HG03460 (cell line): Measurements from ENCODE around the gene MAIP1.
A peak's percentile ranks its signal among the peaks of the same experiment; 100 is the strongest.

Experiments
- ATAC-seq: cut with Tn5 transposase; IDR thresholded peaks from one replicate; pipeline ENCODE4 v1.9.1; 2021; ENCODE audit not compliant: unreplicated experiment

The MAIP1 gene

DNA sequence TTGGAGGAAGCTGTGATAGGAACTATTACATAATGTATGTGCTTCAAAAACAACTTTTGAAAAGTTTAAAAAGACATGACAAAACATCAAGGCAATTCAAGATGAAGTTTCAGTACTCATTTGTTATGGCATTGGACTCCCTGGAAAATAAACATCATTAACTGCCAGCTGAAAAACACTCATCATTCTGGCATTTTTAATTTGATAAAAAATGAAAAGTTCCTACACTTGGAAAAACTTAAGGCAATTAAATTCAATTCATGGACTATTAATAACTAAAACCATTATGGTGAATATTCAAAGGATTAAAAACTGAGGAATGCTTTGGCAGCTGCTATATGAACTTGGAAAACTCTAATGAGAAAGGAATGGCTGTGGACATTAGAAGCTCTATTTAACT is 8.5 kb upstream of the MAIP1 start:
- no peak for ATAC-seq

DNA sequence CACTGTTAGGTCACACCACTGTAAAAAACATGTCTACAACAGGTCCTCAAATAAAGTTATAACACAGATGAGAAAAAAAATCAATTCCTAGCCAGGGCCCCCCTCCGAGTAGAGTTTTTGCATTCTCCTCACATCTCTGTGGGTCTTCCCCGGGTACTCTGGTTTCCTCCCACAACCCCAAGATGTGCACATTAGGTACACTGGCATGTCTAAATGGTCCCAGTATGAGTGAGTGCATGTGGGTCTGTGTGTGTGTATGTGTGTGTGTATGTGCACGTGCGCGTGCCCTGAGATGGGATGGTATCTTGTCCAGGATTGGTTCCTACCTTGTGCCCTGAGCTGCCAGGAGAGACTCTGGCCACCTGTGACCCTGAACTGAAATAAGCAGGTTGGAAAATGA is 5.0 kb upstream of the MAIP1 start:
- ATAC-seq = no peak

GRCh38 chr2:199951023-199951422 is 4.4 kb upstream of the MAIP1 start:
- no peak for ATAC-seq

- ATAC-seq = peak; percentile 49
Observed at GRCh38 chr2:199955007-199955338, 409 bp upstream of the MAIP1 start.

DNA sequence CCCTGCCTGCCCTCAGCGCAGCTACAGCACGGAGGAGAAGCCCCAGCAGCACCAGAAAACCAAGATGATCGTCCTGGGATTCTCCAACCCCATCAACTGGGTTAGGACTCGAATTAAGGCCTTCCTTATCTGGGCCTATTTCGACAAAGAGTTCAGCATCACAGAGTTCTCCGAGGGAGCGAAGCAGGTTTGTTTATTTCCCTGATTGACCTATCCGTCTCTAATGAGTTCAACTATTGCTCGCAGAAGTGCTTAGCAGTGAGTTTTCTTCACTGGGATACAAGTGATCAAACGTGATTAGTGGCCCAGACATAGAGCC is 639 bp downstream of the MAIP1 start:
- ATAC-seq = no peak

- no peak for ATAC-seq
Observed at GRCh38 chr2:199958014-199958413, 2.6 kb downstream of the MAIP1 start.

GRCh38 chr2:199962203-199962602 is 6.8 kb downstream of the MAIP1 start:
- peak; percentile 50 for ATAC-seq

- no peak for ATAC-seq
Observed at GRCh38 chr2:199966405-199966804, 11.0 kb downstream of the MAIP1 start.

- no peak for ATAC-seq
Observed at GRCh38 chr2:199966976-199967375, 11.6 kb downstream of the MAIP1 start.

- no peak for ATAC-seq
Observed at GRCh38 chr2:199968126-199968525, 12.7 kb downstream of the MAIP1 start.

DNA sequence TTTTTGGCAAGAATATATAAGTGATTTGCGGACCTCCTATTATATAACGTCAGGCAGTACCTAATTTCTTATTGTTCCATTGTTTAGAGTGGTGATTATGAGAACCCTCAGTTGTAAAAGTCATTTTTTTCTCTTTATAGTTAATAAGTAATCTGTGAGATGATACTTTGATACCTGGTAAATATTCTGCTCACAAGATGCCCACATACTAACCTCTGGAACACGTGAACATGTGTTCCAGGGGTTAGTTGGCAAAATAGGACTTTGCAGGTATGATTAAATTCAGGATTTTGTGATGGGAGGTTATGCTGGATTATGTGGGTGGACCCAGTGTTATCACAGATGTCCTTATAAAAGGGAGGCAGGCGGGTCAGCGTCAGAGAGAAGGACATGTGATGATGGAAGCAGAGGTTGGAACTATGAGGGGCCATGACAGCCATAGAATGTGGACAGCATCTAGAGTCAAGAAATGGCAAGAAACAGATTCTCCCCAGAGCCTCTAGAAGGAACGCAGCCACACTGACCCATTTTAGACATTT is 16.8 kb downstream of the MAIP1 start:
- ATAC-seq = no peak

DNA sequence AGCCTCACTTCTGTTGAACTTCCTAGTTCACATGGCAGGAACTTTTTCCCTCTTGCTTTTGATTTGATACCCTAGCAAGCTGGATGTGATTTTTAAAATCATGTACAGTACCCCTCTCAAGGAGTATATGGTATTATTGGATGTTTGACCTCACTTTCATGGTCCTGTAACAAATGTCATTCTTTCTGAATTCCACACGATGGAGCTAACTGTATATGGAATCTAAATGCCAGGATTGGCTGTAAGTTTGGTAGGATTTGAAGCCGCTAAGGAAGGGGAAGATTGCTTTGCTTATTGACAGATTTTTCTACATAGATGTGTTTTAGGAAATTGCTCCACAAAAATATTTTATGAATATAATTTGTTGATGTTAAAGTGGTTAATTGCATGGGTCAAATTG is 18.3 kb downstream of the MAIP1 start:
- ATAC-seq = no peak

DNA sequence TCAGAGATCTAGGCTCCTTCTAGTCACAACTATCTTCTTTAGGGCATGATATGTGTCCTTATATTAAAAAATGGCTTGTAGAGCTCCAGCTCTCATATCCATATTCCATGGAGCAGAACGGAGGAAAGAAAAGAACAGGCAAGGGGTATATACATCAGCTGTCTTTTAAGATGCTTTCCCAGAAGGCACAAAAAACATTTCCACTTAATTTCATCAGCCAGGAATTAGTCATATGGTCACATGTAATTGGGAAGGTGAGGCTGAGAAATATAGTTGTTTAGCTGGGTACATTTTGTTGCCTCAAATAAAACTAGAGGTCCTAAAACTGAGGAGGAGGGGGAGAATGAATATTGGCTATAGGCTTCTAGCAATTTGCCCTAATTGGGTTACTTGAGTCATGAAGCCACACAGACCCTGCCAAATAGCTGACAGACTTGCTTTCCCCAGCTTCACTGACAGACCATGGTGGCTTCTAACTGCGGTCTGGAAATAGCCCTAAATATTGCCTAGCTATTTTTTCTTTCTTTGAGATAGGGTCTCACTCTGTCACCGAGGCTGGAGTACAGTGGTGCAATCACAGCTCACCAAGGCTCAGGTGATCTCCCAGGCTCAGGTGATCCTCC is 20.0 kb downstream of the MAIP1 start:
- no peak for ATAC-seq

- ATAC-seq = peak; percentile 70
Observed at GRCh38 chr2:199977984-199978415, 22.6 kb downstream of the MAIP1 start.

DNA sequence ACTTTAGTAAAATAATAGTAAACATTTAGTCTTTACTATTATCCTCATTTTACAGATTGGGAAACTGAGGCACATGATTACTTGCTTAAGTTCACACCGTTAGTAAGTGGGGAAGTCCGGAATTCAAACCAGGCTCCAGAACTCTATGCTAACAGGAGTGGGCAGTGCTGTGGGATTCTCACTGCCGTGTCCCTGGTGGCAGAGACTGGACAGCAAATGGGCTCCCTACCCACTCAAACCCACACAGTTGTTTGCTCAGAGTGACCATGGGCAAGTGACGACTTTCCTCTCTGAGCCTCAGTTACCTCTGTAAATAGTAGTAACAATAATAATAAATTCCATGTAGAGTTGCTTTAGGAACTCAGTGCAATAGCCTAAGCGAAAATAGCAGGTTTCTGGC is 24.0 kb downstream of the MAIP1 start:
- ATAC-seq = no peak

DNA sequence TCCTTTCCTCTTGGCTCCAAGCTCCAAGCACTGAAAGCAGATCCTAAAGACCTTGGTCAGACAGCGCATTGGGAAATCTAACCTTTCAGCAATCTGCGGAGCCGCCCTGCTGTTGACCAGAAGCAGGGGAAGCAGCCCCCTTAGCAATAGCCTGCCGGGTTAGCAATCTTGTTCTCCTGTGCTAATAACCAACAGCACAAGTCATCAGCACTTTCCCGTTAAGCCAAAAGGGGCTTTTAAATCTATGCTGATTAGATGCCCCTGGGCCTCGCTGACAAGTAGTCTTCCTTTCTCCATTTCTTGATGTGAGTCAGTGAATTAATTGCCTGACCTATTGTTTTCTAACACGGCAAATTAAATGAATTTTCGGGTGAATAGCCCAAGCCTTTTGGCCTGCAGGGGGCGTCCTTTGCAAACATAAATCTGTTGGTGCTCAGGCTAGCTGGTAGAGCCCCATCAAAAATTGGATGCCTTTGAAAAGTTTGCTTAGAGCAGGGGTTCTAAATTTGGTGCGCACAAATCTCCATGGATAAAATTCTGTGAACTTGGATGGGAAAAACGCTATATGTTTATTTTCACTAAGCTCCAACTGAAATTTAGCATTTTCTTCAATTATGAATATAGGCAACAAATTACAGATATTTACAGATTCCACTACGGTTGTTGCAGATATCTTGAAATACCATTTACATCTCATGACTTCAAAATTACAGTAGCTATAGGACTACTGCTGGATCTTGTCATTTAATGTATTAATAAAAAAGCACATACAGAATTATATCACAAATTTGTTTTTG is 24.6 kb downstream of the MAIP1 start:
- ATAC-seq = peak; percentile 27

DNA sequence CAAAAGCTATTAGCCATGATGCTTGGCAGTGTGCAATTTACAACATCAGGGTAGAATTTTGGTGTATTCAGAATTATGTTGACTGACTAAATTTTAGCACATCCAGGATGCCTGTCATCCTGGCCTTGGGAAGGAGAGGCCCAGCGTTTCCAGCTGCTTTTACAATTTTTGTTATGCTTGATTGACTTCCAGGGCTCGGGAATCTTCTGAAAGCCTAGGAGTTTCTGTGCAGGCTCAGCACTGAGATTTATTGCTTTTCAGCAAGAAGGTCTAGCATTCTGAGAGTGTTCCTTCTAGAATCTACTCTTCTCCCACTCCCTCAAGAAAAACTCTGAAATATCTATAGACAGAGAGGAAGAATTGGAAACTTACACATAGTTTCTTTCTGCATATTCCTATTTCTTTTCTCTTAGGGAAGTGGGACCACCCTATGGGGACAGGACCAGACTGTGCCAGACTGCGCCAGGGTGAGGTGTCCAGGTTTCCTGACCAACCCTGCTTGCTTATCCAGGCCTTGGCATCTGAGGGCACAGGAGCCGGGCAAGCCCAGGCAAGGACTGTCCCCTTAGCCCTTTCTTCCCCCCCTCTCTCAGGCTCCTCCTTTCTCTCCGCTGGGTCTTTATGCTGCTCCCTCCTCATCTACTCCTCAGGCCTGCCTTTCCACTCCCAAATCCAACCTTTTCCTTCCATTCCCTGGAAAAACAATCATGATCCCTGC is 26.9 kb downstream of the MAIP1 start:
- no peak for ATAC-seq

GRCh38 chr2:199983534-199983933 is 28.2 kb downstream of the MAIP1 start:
- no peak for ATAC-seq

GRCh38 chr2:199984159-199984558 is 28.8 kb downstream of the MAIP1 start:
- ATAC-seq = no peak

DNA sequence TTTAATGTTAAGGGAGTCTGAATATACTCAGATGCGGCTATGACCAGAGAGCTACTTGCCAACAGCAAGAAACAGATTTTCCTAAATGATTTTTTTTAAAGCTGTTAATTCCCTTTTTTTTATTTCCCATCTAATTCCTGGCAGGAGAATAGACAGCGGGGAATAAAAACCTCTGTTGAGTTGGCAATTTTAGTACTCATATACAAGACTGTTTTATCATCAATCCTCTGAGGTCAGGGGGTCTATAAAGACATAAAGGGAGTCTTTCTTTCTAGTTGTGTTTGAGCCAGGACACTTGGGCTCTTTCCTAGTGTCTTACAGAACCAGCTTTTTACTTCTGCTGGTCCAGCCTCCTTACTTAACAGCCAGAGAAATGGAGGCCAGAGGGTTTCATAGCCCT is 29.4 kb downstream of the MAIP1 start:
- ATAC-seq = no peak

DNA sequence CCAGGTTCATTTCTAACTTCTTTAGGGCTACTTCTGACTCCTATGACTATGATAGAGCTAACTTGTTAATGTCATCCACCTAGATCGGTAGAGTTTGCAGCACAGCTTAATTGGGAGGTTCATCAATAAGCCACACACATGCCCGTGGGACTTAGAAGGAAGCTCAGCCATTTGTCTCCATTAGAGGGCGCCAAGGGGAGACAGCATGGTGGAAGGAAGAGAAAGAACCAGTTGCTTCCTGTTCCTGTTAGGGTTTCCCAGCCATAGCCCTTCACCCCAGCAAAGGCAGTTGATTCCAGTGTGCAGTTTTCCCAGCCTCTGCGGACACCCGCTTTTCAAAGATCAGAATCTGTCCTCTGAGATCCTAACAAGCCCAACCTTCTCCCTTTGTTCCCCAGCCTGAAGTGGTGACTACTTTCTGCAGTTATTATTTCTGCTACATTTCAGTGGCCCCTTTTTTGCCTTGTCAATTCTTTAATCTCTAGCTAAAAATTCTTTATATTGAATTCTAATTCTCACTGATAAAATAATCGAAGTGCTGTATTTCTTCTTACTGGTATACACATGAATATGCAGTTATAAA is 30.3 kb downstream of the MAIP1 start:
- ATAC-seq = no peak

- ATAC-seq = no peak
Observed at GRCh38 chr2:199987586-199987985, 32.2 kb downstream of the MAIP1 start.
